Endothelial cell of umbilical vein (primary cell): ENCODE results near the gene SETBP1. TPM values are rescaled to one million over a fixed set of nuclear protein-coding genes. Genes with fewer than 3 reads are reported as not detected.

Experiments used
- BruUV-seq: library from RNA; stranded (reverse); fragments of 400-500 nt; replicated peaks from 2 replicates; lab custom pipeline; 2021; lab: Mats Ljungman, UMichigan
- CTCF ChIA-PET: fragments of 300-600, 350-600 bp; sonication (Branson Sonifier 250); formaldehyde crosslinking; loops from one replicate; lab custom pipeline; 2021; ENCODE audit warnings: antibody characterized with exemption, inconsistent platforms; lab: Charles Lee
- POLR2A ChIA-PET: fragments of 300-600, 350-600 bp; sonication (Branson Sonifier 250); formaldehyde crosslinking; loops from one replicate; lab custom pipeline; 2021; ENCODE audit warnings: antibody characterized with exemption, inconsistent platforms; lab: Charles Lee
- DNase-seq: peaks from one replicate; pipeline ENCODE4 v3.0.0-alpha.2; 2011; ENCODE audit warnings: low read depth, low spot score
- FAIRE-seq: peaks from 2 replicates; lab custom pipeline; 2011; peaks lifted over from hg19 to GRCh38; lab: Jason Lieb, UNC
- H2AFZ ChIP-seq: 2 replicates; pipeline ENCODE4 v1.6.0; 2012; ENCODE audit warnings: low read depth, low read length, control low read depth, inconsistent platforms
- H3K27ac ChIP-seq: 2 replicates; pipeline ENCODE4 v1.5.1; 2011; ENCODE audit warnings: low read depth, mild to moderate bottlenecking, control low read depth, low read length, moderate library complexity; ENCODE audit not compliant: insufficient read depth
- H3K27me3 ChIP-seq, 2 experiments: 2 replicates each; pipeline versions ENCODE4 v1.6.0 to v1.6.1; 2011; ENCODE audit warnings: low read length in 2 of 2, mixed read lengths in 1 of 2; ENCODE audit not compliant: control insufficient read depth in 2 of 2, insufficient read depth in 2 of 2
- H3K36me3 ChIP-seq, 2 experiments: 2 replicates in 1 of 2; 3 replicates in 1 of 2; pipeline ENCODE4 v1.5.1; 2011; ENCODE audit warnings: low read length in 2 of 2, mild to moderate bottlenecking in 1 of 2, moderate library complexity in 1 of 2; ENCODE audit not compliant: control insufficient read depth in 2 of 2, insufficient read depth in 2 of 2; ENCODE audit errors: extremely low read depth in 1 of 2
- H3K4me1 ChIP-seq: 3 replicates; pipeline ENCODE4 v1.5.1; 2011; ENCODE audit warnings: mild to moderate bottlenecking, low read length; ENCODE audit not compliant: control insufficient read depth, insufficient read depth; ENCODE audit errors: extremely low read depth
- H3K4me2 ChIP-seq: 2 replicates; pipeline ENCODE4 v1.6.1; 2011; ENCODE audit warnings: low read length, control low read depth, mixed read lengths; ENCODE audit not compliant: insufficient read depth
- H3K4me3 ChIP-seq, 3 experiments: fragments of 200-600 bp in 1 of 3; sonication (generic), shearing (Covaris generic) in 1 of 3; replicated peaks in 1 of 3; 2 replicates each; pipeline ENCODE4 v1.5.1; 2011 to 2016; ENCODE audit warnings: control low read depth in 3 of 3, low read length in 3 of 3, mild to moderate bottlenecking in 2 of 3, inconsistent platforms in 1 of 3, low read depth in 1 of 3, moderate library complexity in 1 of 3; ENCODE audit not compliant: insufficient read depth in 1 of 3
- H3K79me2 ChIP-seq: 2 replicates; pipeline ENCODE4 v1.6.0; 2012; ENCODE audit warnings: low read length, inconsistent platforms; ENCODE audit not compliant: control insufficient read depth, insufficient read depth
- H3K9ac ChIP-seq: replicated peaks from 2 replicates; pipeline ENCODE3; 2011; ENCODE audit warnings: low read length, control low read depth; ENCODE audit not compliant: insufficient read depth; ENCODE audit errors: extremely low read depth
- H3K9me1 ChIP-seq: replicated peaks from 3 replicates; pipeline ENCODE4 v1.6.0; 2011; ENCODE audit warnings: mild to moderate bottlenecking, low read length; ENCODE audit not compliant: control insufficient read depth, insufficient read depth; ENCODE audit errors: extremely low read depth
- H3K9me3 ChIP-seq: replicated peaks from 2 replicates; pipeline ENCODE4 v1.5.1; 2012; ENCODE audit warnings: low read length, inconsistent platforms; ENCODE audit not compliant: control insufficient read depth, insufficient read depth
- H4K20me1 ChIP-seq: replicated peaks from 2 replicates; pipeline ENCODE3; 2011; ENCODE audit warnings: mild to moderate bottlenecking, low read length; ENCODE audit not compliant: control insufficient read depth, insufficient read depth; ENCODE audit errors: extremely low read depth
- CTCF ChIP-seq, 2 donors: IDR thresholded peaks; 1 replicate in 1 of 2; 2 replicates in 1 of 2; pipeline ENCODE4 v1.5.1; 2011; ENCODE audit warnings: low read length in 2 of 2, mild to moderate bottlenecking in 2 of 2, moderate library complexity in 2 of 2, control low read depth in 1 of 2, inconsistent platforms in 1 of 2, low read depth in 1 of 2; ENCODE audit not compliant: insufficient read depth in 1 of 2; ENCODE audit errors: extremely low read depth in 1 of 2
- EZH2 ChIP-seq: IDR thresholded peaks from 2 replicates; pipeline ENCODE4 v1.6.1; 2012; ENCODE audit warnings: borderline replicate concordance, low read depth, mild to moderate bottlenecking, moderate library complexity, low read length, inconsistent platforms; ENCODE audit not compliant: severe bottlenecking
- FOS ChIP-seq: IDR thresholded peaks from 2 replicates; pipeline ENCODE4 v1.6.1; 2011; ENCODE audit warnings: mild to moderate bottlenecking, low read length, moderate library complexity, borderline replicate concordance; ENCODE audit not compliant: insufficient read depth
- GATA2 ChIP-seq: IDR thresholded peaks from 2 replicates; pipeline ENCODE4 v1.7.0; 2011; ENCODE audit warnings: low read depth, mild to moderate bottlenecking, moderate library complexity, mixed read lengths, low read length; ENCODE audit not compliant: insufficient read length, insufficient read depth
- JUN ChIP-seq: IDR thresholded peaks from 2 replicates; pipeline ENCODE4 v1.6.1; 2011; ENCODE audit warnings: borderline replicate concordance, low read depth; ENCODE audit not compliant: insufficient read length, insufficient read depth
- MAX ChIP-seq: IDR thresholded peaks from 2 replicates; pipeline ENCODE4 v1.6.1; 2011; ENCODE audit not compliant: insufficient read depth, insufficient read length
- MYC ChIP-seq: IDR thresholded peaks from one replicate; pipeline ENCODE4 v1.6.1; 2011; ENCODE audit warnings: mild to moderate bottlenecking, low read depth, low read length
- POLR2A ChIP-seq: IDR thresholded peaks from 2 replicates; pipeline ENCODE4 v1.6.1; 2012; ENCODE audit warnings: low read depth, mild to moderate bottlenecking, control low read depth, low read length
- POLR2AphosphoS5 ChIP-seq: IDR thresholded peaks from 2 replicates; pipeline ENCODE4 v1.6.1; 2012; ENCODE audit warnings: low read depth, mild to moderate bottlenecking, control low read depth, low read length, moderate library complexity; ENCODE audit not compliant: insufficient read depth
- dilution Hi-C: fragments of 300-500 bp; cut with MboI; formaldehyde crosslinking; loops from one replicate; pipeline ENCODE4 v1.15.0; 2019; ENCODE audit warnings: low sequenced_read_pairs; ENCODE audit not compliant: extremely low pct_ligation_motif_present
- intact Hi-C: fragments of 100-400 bp; cut with micrococcal nuclease; formaldehyde crosslinking; loops from one replicate; pipeline ENCODE4 v1.10.0; 2022
- microRNA-seq: library from miRNA; unstranded; fragments of <30 nt; microRNA quantifications from one replicate; pipeline ENCODE4 v1.2.0, GENCODE V29; 2021; ENCODE audit warnings: borderline number of aligned reads, borderline replicate concordance
- polyA plus RNA-seq, 4 experiments: library from polyadenylated mRNA; depleted of rRNA in 3 of 4; stranded (reverse) in 3 of 4; unstranded in 1 of 4; fragments of >200 nt; gene quantifications; 2 replicates each; pipeline versions ENCODE4 v1.2.1 to v1.2.3, GENCODE V29; 2011 to 2012; ENCODE audit warnings: missing spikeins in 1 of 4
- small RNA-seq: library from RNA; depleted of rRNA; stranded (forward); fragments of <200 nt; gene quantifications from one replicate; pipeline ENCODE3, GENCODE V24; 2012; ENCODE audit warnings: low replicate concordance, low read depth; ENCODE audit not compliant: insufficient read depth, insufficient read length
- total RNA-seq: library from RNA; stranded (reverse); gene quantifications from 2 replicates; pipeline ENCODE4 v1.2.3, GENCODE V29; 2021

SETBP1 gene
- total and polyA plus RNA-seq, 2 donors (not counting 3 experiments of a cell fraction or from before 2014, with no cell fraction given): 0.76 to 3.1 TPM

- Histone ChIP-seq H3K36me3 (no peaks in the 10 kb centered on the region), H4K20me1 (no peaks in the 10 kb centered on the region), H3K9ac (no peak overlapping the region), H3K27ac (no peak overlapping the region), H3K4me1 (no peaks in the 10 kb centered on the region), H3K4me3 (no peak overlapping the region), H3K9me1 (no peaks in the 10 kb centered on the region), H2AFZ (no peak overlapping the region), H3K27me3 (no peaks in the 10 kb centered on the region), H3K9me3 (no peaks in the 10 kb centered on the region), H3K79me2 (no peaks in the 10 kb centered on the region), H3K4me2 (no peak overlapping the region)
- ChIA-PET POLR2A (no interaction called here), CTCF (no interaction called here)
- BruUV-seq: no TSS peak
- FAIRE-seq (no peak), DNase-seq (no peak)
- TF ChIP-seq EZH2 (no peak), JUN (no peak), POLR2A (no peak), POLR2AphosphoS5 (no peak), CTCF (IDR thresholded peaks at IDR 0.05; ENCODE audit: extremely low read depth in 1 of 2, insufficient read depth in 1 of 2, low read depth in 1 of 2, low read length in 2 of 2) (no peak), GATA2 (no peak), FOS (no peak), MAX (no peak), MYC (no peak)
- dilution Hi-C loops (no loop called here), intact Hi-C loops (no loop called here)
Observed at GRCh38 chr18:45116116-45116515, 435.4 kb downstream of the SETBP1 start.

Small RNA genes lying within 50 kb of the gene (microRNA-seq; reads per million reads assigned to microRNA genes)
- not detected for gene MIR4319

Small RNA genes lying within 50 kb of the gene (small RNA-seq; reads per million reads assigned to genes)
- gene MIR4319: not detected
